Measurements from ENCODE around the gene TSHZ2.

TSHZ2 gene

DNA sequence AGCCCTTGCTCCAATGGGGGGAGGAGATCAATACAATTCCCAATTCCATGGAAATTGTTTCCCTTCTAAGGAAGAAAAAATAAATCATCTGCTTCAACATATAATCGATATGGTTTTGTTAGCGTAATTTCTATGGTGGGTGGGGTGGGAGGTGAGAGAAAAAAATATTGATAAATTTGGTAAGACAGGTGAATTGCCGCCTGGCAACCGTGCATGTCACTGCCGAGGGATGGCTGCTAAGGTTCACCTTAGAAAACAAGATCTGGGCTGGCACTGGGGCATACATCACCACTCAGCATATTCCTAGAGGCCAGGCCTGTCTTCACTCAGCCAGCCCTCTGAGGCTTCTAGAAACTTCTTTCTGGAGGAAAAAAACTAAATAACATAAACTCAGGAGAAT is 517.4 kb downstream of the TSHZ2 start:
- in situ Hi-C loops (cut with HindIII; ENCODE audit: low sequenced_read_pairs), result no loop called here
- H3K4me3 ChIP-seq (ENCODE audit: low read depth, low read length), result no peak overlapping the region
- TF ChIP-seq, protein P1, sequence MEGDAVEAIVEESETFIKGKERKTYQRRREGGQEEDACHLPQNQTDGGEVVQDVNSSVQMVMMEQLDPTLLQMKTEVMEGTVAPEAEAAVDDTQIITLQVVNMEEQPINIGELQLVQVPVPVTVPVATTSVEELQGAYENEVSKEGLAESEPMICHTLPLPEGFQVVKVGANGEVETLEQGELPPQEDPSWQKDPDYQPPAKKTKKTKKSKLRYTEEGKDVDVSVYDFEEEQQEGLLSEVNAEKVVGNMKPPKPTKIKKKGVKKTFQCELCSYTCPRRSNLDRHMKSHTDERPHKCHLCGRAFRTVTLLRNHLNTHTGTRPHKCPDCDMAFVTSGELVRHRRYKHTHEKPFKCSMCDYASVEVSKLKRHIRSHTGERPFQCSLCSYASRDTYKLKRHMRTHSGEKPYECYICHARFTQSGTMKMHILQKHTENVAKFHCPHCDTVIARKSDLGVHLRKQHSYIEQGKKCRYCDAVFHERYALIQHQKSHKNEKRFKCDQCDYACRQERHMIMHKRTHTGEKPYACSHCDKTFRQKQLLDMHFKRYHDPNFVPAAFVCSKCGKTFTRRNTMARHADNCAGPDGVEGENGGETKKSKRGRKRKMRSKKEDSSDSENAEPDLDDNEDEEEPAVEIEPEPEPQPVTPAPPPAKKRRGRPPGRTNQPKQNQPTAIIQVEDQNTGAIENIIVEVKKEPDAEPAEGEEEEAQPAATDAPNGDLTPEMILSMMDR (IDR thresholded peaks at IDR 0.05; ENCODE audit: low read depth, low read length), result no peak
- DNase-seq (ENCODE audit: low read depth, low spot score), result no peak

DNA sequence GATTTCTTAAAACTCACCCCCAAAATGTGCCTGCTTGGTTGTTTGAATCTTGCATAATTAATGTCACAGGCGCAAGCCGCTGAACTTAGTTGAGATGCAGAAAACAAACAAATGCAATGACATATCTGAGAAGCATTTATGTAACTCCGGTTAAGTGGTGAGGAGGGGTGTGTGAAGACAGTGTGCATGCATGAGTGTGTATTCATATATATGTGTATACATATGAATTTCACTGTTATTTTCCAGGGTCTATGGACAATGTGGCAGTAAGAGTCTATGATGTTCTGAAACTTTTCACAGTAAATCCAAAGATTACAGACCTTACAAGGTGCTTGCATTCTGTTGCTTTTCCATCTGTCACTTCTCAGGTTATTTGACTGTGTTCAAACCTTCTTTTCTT is 518.5 kb downstream of the TSHZ2 start:
- in situ Hi-C loops (cut with HindIII; ENCODE audit: low sequenced_read_pairs), result no loop called here
- TF ChIP-seq, protein P1 (IDR thresholded peaks at IDR 0.05; ENCODE audit: low read depth, low read length), result no peak
- no peak for DNase-seq (ENCODE audit: low read depth, low spot score)
- no peak overlapping the region for H3K4me3 ChIP-seq (ENCODE audit: low read depth, low read length)

DNA sequence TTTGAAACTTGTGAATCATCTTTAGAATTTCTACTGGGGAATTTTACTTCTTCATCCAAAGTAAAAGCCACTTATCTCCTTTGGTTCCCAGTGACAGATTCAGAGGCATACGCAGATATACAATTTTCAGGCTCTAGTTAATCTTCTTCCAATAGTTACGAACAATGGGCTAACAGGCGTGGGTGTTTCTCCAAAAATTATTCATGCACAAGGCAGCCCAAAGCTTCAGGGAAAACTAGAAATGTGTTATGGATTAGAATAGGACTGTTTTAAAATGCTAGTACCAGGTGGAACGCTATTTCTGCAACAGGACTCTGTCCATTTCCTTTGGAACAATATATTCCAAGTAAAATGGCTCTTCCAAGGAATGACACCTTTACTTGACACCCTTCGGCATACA is 519.3 kb downstream of the TSHZ2 start:
- in situ Hi-C loops (cut with HindIII; ENCODE audit: low sequenced_read_pairs), result no loop called here
- TF ChIP-seq, protein P1 (IDR thresholded peaks at IDR 0.05; ENCODE audit: low read depth, low read length), result no peak
- H3K4me3 ChIP-seq (ENCODE audit: low read depth, low read length), result no peak overlapping the region
- no peak for DNase-seq (ENCODE audit: low read depth, low spot score)

DNA sequence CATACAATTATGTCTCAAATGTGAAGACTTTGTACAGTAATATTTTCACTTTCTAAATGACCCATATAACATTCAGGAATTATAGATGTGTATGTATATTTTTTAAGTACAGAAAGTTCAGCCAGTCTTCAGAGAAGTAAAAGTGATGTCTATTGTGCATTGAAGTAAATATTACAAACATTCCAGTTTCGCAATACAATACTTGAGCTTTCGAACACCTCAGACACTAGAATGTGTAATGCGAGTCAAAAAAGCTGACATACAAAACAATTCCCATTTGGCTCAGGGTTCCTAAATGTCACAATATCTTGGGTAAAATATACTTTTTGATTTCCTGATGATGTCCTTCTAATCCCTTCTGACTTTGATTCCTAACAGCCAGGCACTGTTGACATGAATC is 520.1 kb downstream of the TSHZ2 start:
- TF ChIP-seq, protein P1 (IDR thresholded peaks at IDR 0.05; ENCODE audit: low read depth, low read length), result no peak
- in situ Hi-C loops (cut with HindIII; ENCODE audit: low sequenced_read_pairs), result no loop called here
- DNase-seq (ENCODE audit: low read depth, low spot score), result no peak
- no peak overlapping the region for H3K4me3 ChIP-seq (ENCODE audit: low read depth, low read length)

DNA sequence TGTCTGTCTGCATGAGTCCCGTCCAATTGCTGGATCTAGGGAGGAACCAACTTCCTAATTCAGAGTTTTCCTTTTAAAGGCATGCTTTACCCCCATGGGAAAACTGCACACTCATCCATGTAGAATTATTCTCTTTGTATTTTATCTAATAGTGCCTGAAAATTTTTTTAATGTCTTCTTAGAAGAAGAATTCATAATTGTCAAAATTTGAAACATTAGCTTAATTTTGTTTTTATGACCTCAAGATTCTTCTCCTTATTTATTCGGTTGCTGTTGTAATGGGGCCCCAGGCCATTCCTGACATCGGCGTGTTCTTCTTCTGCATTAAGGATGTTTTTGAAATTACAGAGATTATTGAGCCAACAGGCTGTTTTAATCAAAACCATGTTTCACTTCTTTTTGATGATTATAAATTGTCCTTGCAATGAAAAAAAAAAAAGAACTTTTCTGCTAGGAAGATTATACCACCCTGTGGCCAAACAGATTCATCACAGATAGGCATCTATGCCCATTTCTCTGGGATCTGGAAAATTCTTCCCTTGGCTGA is 521.2 kb downstream of the TSHZ2 start:
- DNase-seq (ENCODE audit: low read depth, low spot score), result no peak
- no peak overlapping the region for H3K4me3 ChIP-seq (ENCODE audit: low read depth, low read length)
- in situ Hi-C loops (cut with HindIII; ENCODE audit: low sequenced_read_pairs), result no loop called here
- TF ChIP-seq, protein P1 (IDR thresholded peaks at IDR 0.05; ENCODE audit: low read depth, low read length), result no peak

DNA sequence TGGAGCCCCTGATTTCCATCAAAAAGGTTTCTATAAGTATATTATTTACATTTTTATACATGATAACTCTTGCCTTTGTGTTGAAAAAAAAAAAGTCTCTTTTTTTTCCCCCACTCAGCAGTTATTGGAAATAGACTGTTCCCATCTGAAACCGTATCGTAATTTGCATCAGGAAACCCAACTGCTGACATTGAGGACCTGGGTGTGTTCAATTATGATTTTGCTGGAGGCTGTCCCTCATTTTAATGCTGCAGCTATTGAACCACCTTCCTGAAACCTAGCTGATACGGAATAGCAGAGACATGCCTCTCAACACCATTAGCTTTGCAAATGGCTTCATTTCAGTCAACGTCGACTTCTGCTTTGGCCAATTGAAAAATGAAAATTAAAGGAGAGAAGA is 522.6 kb downstream of the TSHZ2 start:
- in situ Hi-C loops (cut with HindIII; ENCODE audit: low sequenced_read_pairs), result no loop called here
- DNase-seq (ENCODE audit: low read depth, low spot score), result no peak
- H3K4me3 ChIP-seq (ENCODE audit: low read depth, low read length), result no peak overlapping the region
- TF ChIP-seq, protein P1 (IDR thresholded peaks at IDR 0.05; ENCODE audit: low read depth, low read length), result no peak
